ENCODE data around the gene LRRC10.
"Not testable (repeated sequence)": the region's sequence is repeated elsewhere in the genome, so short reads cannot be mapped to it uniquely, and the experiment has no call there.

LRRC10 gene

GRCh38 chr12:69616025-69616424 is 5.3 kb upstream of the LRRC10 start:
- no peak for DNase-seq

GRCh38 chr12:69613351-69613750 is 2.6 kb upstream of the LRRC10 start:
- no peak for DNase-seq

- DNase-seq: no peak
Observed at GRCh38 chr12:69610126-69610525, 581 bp downstream of the LRRC10 start.

- no peak for DNase-seq
Observed at GRCh38 chr12:69608114-69608513, 2.6 kb downstream of the LRRC10 start.

- not testable (repeated sequence) for DNase-seq
Observed at GRCh38 chr12:69604275-69604674, 6.4 kb downstream of the LRRC10 start.

GRCh38 chr12:69603556-69603955 is 7.2 kb downstream of the LRRC10 start:
- not testable (repeated sequence) for DNase-seq

GRCh38 chr12:69602954-69603353 is 7.8 kb downstream of the LRRC10 start:
- DNase-seq: no peak

GRCh38 chr12:69601962-69602685 is 8.6 kb downstream of the LRRC10 start:
- DNase-seq: no peak

- no peak for DNase-seq
Observed at GRCh38 chr12:69600804-69601203, 9.9 kb downstream of the LRRC10 start.

GRCh38 chr12:69598174-69598753 is 12.4 kb downstream of the LRRC10 start:
- no peak for DNase-seq

GRCh38 chr12:69595689-69596088 is 15.0 kb downstream of the LRRC10 start:
- no peak for DNase-seq

GRCh38 chr12:69589082-69589481 is 21.6 kb downstream of the LRRC10 start:
- no peak for DNase-seq

GRCh38 chr12:69588527-69588926 is 22.2 kb downstream of the LRRC10 start:
- DNase-seq: no peak

GRCh38 chr12:69585189-69586062 is 25.3 kb downstream of the LRRC10 start, which contains the start of gene CCT2:
CCT2 (plus strand) TSS chr12:69585459; CDS start chr12:69585522, 63 bp downstream.
- DNase-seq: peak; percentile 97

GRCh38 chr12:69583203-69583602 is 27.5 kb downstream of the LRRC10 start:
- no peak for DNase-seq

- no peak for DNase-seq
Observed at GRCh38 chr12:69580074-69580473, 30.6 kb downstream of the LRRC10 start.

GRCh38 chr12:69579029-69579428 is 31.7 kb downstream of the LRRC10 start:
- DNase-seq: no peak

GRCh38 chr12:69578283-69578682 is 32.4 kb downstream of the LRRC10 start:
- DNase-seq: no peak

- DNase-seq: no peak
Observed at GRCh38 chr12:69575346-69575745, 35.4 kb downstream of the LRRC10 start.

GRCh38 chr12:69570545-69571399 is 39.9 kb downstream of the LRRC10 start:
- peak; percentile 30 for DNase-seq

- no peak for DNase-seq
Observed at GRCh38 chr12:69570000-69570516, 40.6 kb downstream of the LRRC10 start.

GRCh38 chr12:69569236-69569635 is 41.5 kb downstream of the LRRC10 start:
- DNase-seq: no peak

Measured in NCI-H2107 (cell line).